K562 (cell line): ENCODE results near the gene IFT122. TPM values are rescaled to one million over a fixed set of nuclear protein-coding genes. Genes with fewer than 3 reads are reported as not detected.
A peak's percentile ranks its signal among the peaks of the same experiment; 100 is the strongest.

ENCODE experiments used
- BRD9 ChIP-seq: fragments of 450-650 bp; IDR thresholded peaks from 2 replicates; pipeline ENCODE4 v1.6.1; 2018; ENCODE audit warnings: low read depth; ENCODE audit not compliant: partially characterized antibody
- CREB1 ChIP-seq, 2 experiments: sonication (generic) in 1 of 2; formaldehyde crosslinking in 1 of 2; IDR thresholded peaks; 2 replicates each; pipeline versions ENCODE4 v1.6.1 to v1.8.0; 2012 to 2022; ENCODE audit warnings: inconsistent platforms in 1 of 2, mild to moderate bottlenecking in 1 of 2, missing genetic modification reagents in 1 of 2, moderate library complexity in 1 of 2
- CTBP1 ChIP-seq: fragments of 450-650 bp; IDR thresholded peaks from 2 replicates; pipeline ENCODE4 v1.6.1; 2016; ENCODE audit warnings: borderline replicate concordance
- DDX20 ChIP-seq: fragments of 450-650 bp; IDR thresholded peaks from 2 replicates; pipeline ENCODE4 v1.6.1; 2016; ENCODE audit warnings: missing genetic modification characterization, low read depth, mild to moderate bottlenecking, missing compliant biosample characterization, moderate library complexity
- EHMT2 ChIP-seq: fragments of 450-650 bp; IDR thresholded peaks from 2 replicates; pipeline ENCODE4 v1.6.1; 2018; ENCODE audit warnings: antibody characterized with exemption
- FOXA3 ChIP-seq, 2 experiments: fragments of 450-650 bp in 1 of 2; sonication (generic) in 1 of 2; formaldehyde crosslinking; IDR thresholded peaks in 1 of 2; conservative IDR thresholded peaks in 1 of 2; 2 replicates each; pipeline versions ENCODE4 v1.4.0 to v1.8.0; 2020 to 2022; ENCODE audit warnings: mild to moderate bottlenecking in 2 of 2, missing genetic modification reagents in 1 of 2
- GATAD2A ChIP-seq: fragments of 450-650 bp; IDR thresholded peaks from 2 replicates; pipeline ENCODE4 v1.6.1; 2017
- GATAD2B ChIP-seq: fragments of 450-650 bp; IDR thresholded peaks from 2 replicates; pipeline ENCODE4 v1.6.1; 2017; ENCODE audit warnings: mild to moderate bottlenecking, borderline replicate concordance
- JUND ChIP-seq, 2 experiments: IDR thresholded peaks; 2 replicates in 1 of 2; 3 replicates in 1 of 2; pipeline ENCODE4 v1.6.1; 2011; ENCODE audit warnings: borderline replicate concordance in 2 of 2, low read depth in 2 of 2, low read length in 2 of 2, improper control_type of control experiment in 1 of 2, missing biosample characterization in 1 of 2, missing genetic modification characterization in 1 of 2, missing genetic modification reagents in 1 of 2
- MBD2 ChIP-seq: sonication (generic); IDR thresholded peaks from 2 replicates; pipeline ENCODE4 v1.6.1; 2016; ENCODE audit warnings: low read depth, borderline replicate concordance
- NBN ChIP-seq: fragments of 450-650 bp; IDR thresholded peaks from 2 replicates; pipeline ENCODE4 v1.6.1; 2016; ENCODE audit warnings: low read depth, mild to moderate bottlenecking
- NFATC3 ChIP-seq: fragments of 450-650 bp; IDR thresholded peaks from 2 replicates; pipeline ENCODE4 v1.6.1; 2017; ENCODE audit warnings: mild to moderate bottlenecking
- NFE2 ChIP-seq: IDR thresholded peaks from 2 replicates; pipeline ENCODE4 v1.6.1; 2014; ENCODE audit warnings: antibody characterized with exemption, low read depth
- OTX1 ChIP-seq: fragments of 450-650 bp; formaldehyde crosslinking; IDR thresholded peaks from 2 replicates; pipeline ENCODE4 v1.4.0; 2022; ENCODE audit warnings: mild to moderate bottlenecking
- PHB ChIP-seq: fragments of 250-450 bp; sonication (Bioruptor Pico); IDR thresholded peaks from 2 replicates; pipeline ENCODE4 v1.5.0; 2021
- RAD51 ChIP-seq: fragments of 450-650 bp; IDR thresholded peaks from 2 replicates; pipeline ENCODE4 v1.7.1; 2016; ENCODE audit warnings: low read depth, mild to moderate bottlenecking, borderline replicate concordance
- RBBP5 ChIP-seq: fragments of 200-600 bp; sonication (generic); IDR thresholded peaks from 2 replicates; pipeline ENCODE4 v1.6.1; 2012; ENCODE audit warnings: borderline replicate concordance, mild to moderate bottlenecking, low read length, control low read depth, inconsistent platforms; ENCODE audit not compliant: insufficient read depth, poor library complexity, severe bottlenecking
- SMAD1 ChIP-seq: fragments of 150-350 bp; IDR thresholded peaks from 2 replicates; pipeline ENCODE4 v1.6.1; 2014; ENCODE audit warnings: low read length, low read depth; ENCODE audit not compliant: partially characterized antibody
- SMARCC2 ChIP-seq: fragments of 450-650 bp; IDR thresholded peaks from 2 replicates; pipeline ENCODE4 v1.6.1; 2017; ENCODE audit warnings: antibody characterized with exemption, moderate library complexity, mild to moderate bottlenecking, low read depth
- TAF7 ChIP-seq: fragments of 450-650 bp; IDR thresholded peaks from 2 replicates; pipeline ENCODE4 v1.6.1; 2016; ENCODE audit warnings: missing genetic modification characterization, missing compliant biosample characterization
- TEAD4 ChIP-seq, 2 experiments: sonication (generic) in 1 of 2; formaldehyde crosslinking in 1 of 2; IDR thresholded peaks; 2 replicates each; pipeline versions ENCODE4 v1.6.1 to v1.8.0; 2012 to 2022; ENCODE audit warnings: borderline replicate concordance in 1 of 2, inconsistent platforms in 1 of 2, low read length in 1 of 2, mild to moderate bottlenecking in 1 of 2, missing genetic modification reagents in 1 of 2
- ZBTB2 ChIP-seq: fragments of 450-650 bp; IDR thresholded peaks from 2 replicates; pipeline ENCODE4 v1.6.1; 2016; ENCODE audit warnings: antibody characterized with exemption
- ZBTB43 ChIP-seq: sonication (generic); formaldehyde crosslinking; IDR thresholded peaks from 2 replicates; pipeline ENCODE4 v1.8.0; 2023; ENCODE audit warnings: mild to moderate bottlenecking, missing genetic modification reagents
- ZC3H4 ChIP-seq: sonication (generic); formaldehyde crosslinking; IDR thresholded peaks from 2 replicates; pipeline ENCODE4 v1.9.0; 2021; ENCODE audit warnings: missing genetic modification reagents, borderline replicate concordance
- ZFP1 ChIP-seq: fragments of 450-650 bp; formaldehyde crosslinking; IDR thresholded peaks from 2 replicates; pipeline ENCODE4 v1.4.0; 2020; ENCODE audit warnings: mild to moderate bottlenecking, mixed read lengths
- ZNF696 ChIP-seq: fragments of 250-450 bp; sonication (Bioruptor Pico); conservative IDR thresholded peaks from 2 replicates; pipeline ENCODE4 v1.4.0; 2020; ENCODE audit warnings: mild to moderate bottlenecking, moderate library complexity
- polyA plus RNA-seq, 8 experiments: library from polyadenylated mRNA; depleted of rRNA in 4 of 8; stranded (reverse) in 5 of 8; unstranded in 3 of 8; fragments of >200 nt; fragmentation: Nextera tagmentation in 2 of 8; fragmentation: Illumina TruSeq in 1 of 8; extraction: Ambion mirVana in 2 of 8; extraction: Trizol in 1 of 8; gene quantifications; 2 replicates each; pipeline versions ENCODE4 v1.2.1 to v1.2.3, GENCODE V29; 2011 to 2014; ENCODE audit warnings: inconsistent platforms in 1 of 8, missing spikeins in 1 of 8
- total RNA-seq, 7 experiments: library from RNA; depleted of rRNA in 6 of 7; stranded (reverse); fragments of >200 nt in 6 of 7; fragmentation: Illumina TruSeq in 2 of 7; extraction: Trizol in 2 of 7; gene quantifications; 2 replicates each; pipeline versions ENCODE4 v1.2.1 to v1.2.3, GENCODE V29; 2011 to 2021; ENCODE audit warnings: low replicate concordance in 1 of 7

Gene IFT122
- total and polyA plus RNA-seq, 9 of the 15 experiments (the other 6 are each of a cell fraction or from before 2014, with no cell fraction given) = 2.4 to 11.5 (median 7.7) TPM

GRCh38 chr3:129413687-129414506 is 26.1 kb upstream of the IFT122 start (continued):
- TF ChIP-seq EHMT2 (0 out of 2 replicates have a peak, but pooled peaks have one; percentile 20), DDX20 (tag) (no peak), NFATC3 (no peak), BRD9 (peak; percentile 25), RBBP5 (peak; percentile 40), CREB1 (IDR thresholded peaks at IDR 0.05) (peak; percentile 67; the same call in 1 of the 2 replicates), CREB1 (CRISPR knock-in tag; IDR thresholded peaks at IDR 0.05) (peak; percentile 46; the same call in 1 of the 2 replicates), TAF7 (tag) (no peak), SMARCC2 (peak; percentile 66; the same call in 1 of the 2 replicates), MBD2 (peak; percentile 22; the same call in 1 of the 2 replicates), ZNF696 (no peak), SMAD1 (no peak), ZBTB43 (CRISPR knock-in tag) (no peak), PHB (CRISPR knock-in tag) (no peak), NBN (peak; percentile 30; the same call in 1 of the 2 replicates), ZC3H4 (CRISPR knock-in tag) (no peak), ZBTB2 (no peak), ZFP1 (CRISPR knock-in tag) (no peak), GATAD2A (0 out of 2 replicates have a peak, but pooled peaks have one; percentile 52), NFE2 (peak; percentile 30; the same call in 1 of the 2 replicates), TEAD4 (IDR thresholded peaks at IDR 0.05; ENCODE audit: low read length) (peak; percentile 95), TEAD4 (CRISPR knock-in tag; IDR thresholded peaks at IDR 0.05; ENCODE audit: borderline replicate concordance) (no peak), FOXA3 (CRISPR knock-in tag; conservative IDR thresholded peaks at IDR 0.05 in 1 of 2, IDR thresholded peaks at IDR 0.05 in 1 of 2) (peak; percentile 82 to 93; a peak in 3 of 4 replicates), OTX1 (no peak), CTBP1 (peak; percentile 41; the same call in 1 of the 2 replicates), JUND (IDR thresholded peaks at IDR 0.05; ENCODE audit: borderline replicate concordance, low read depth, low read length) (peak; percentile 93), JUND (tag; IDR thresholded peaks at IDR 0.05; ENCODE audit: borderline replicate concordance, low read depth, low read length) (peak; percentile 90; the same call in 2 of the 3 replicates), RAD51 (no peak), GATAD2B (0 out of 2 replicates have a peak, but pooled peaks have one; percentile 11)
